Stomach (tissue), 9 donors: ENCODE results near the gene METRNL. TPM values are rescaled to one million over a fixed set of nuclear protein-coding genes. Genes with fewer than 3 reads are reported as not detected.
"Not testable (repeated sequence)": the region's sequence is repeated elsewhere in the genome, so short reads cannot be mapped to it uniquely, and the experiment has no call there.

Source experiments
- DNase-seq, 2 donors: peaks; one replicate each; pipeline versions ENCODE4 v3.0.0 to v3.0.0-alpha.2; 2013 to 2019
- H3K27ac ChIP-seq, 5 donors: fragments of 200-600 bp in 4 of 5; sonication (generic) in 4 of 5; one replicate each; pipeline ENCODE4 v1.5.1; 2013 to 2019; ENCODE audit warnings: mild to moderate bottlenecking in 1 of 5, moderate library complexity in 1 of 5
- H3K27me3 ChIP-seq, 3 donors: fragments of 200-600 bp; sonication (generic); one replicate each; pipeline ENCODE4 v1.5.1; 2017 to 2019; ENCODE audit warnings: mixed run types in 1 of 3
- H3K36me3 ChIP-seq, 4 donors: fragments of 200-600 bp; sonication (generic); 1 replicate in 3 of 4; 2 replicates in 1 of 4; pipeline ENCODE4 v1.5.1; 2016 to 2019
- H3K4me1 ChIP-seq, 4 donors: fragments of 200-600 bp; sonication (generic); one replicate each; pipeline ENCODE4 v1.5.1; 2016 to 2019
- H3K4me3 ChIP-seq, 4 donors: fragments of 200-600 bp; sonication (generic) in 3 of 4; one replicate each; pipeline ENCODE4 v1.5.1; 2016 to 2019; ENCODE audit warnings: mild to moderate bottlenecking in 1 of 4
- H3K9me3 ChIP-seq, 4 donors: fragments of 200-600 bp; sonication (generic); one replicate each; pipeline ENCODE4 v1.5.1; 2016 to 2019
- CTCF ChIP-seq, 7 experiments: fragments of 450-650 bp in 4 of 7; fragments of 200-600 bp in 3 of 7; sonication (generic) in 3 of 7; IDR thresholded peaks; one replicate each; pipeline ENCODE4 v1.5.1; 2016 to 2019; ENCODE audit warnings: antibody characterized with exemption in 7 of 7, control low read depth in 2 of 7, mild to moderate bottlenecking in 1 of 7
- EP300 ChIP-seq: sonication (generic); formaldehyde crosslinking; IDR thresholded peaks from one replicate; pipeline ENCODE4 v1.6.1; 2017; ENCODE audit warnings: antibody characterized with exemption
- POLR2A ChIP-seq, 4 donors: fragments of 450-650 bp; IDR thresholded peaks; one replicate each; pipeline ENCODE4 v1.6.1; 2016; ENCODE audit warnings: antibody characterized with exemption in 4 of 4, control low read depth in 2 of 4, mild to moderate bottlenecking in 1 of 4, moderate library complexity in 1 of 4
- POLR2AphosphoS5 ChIP-seq, 3 donors: sonication (generic); formaldehyde crosslinking; IDR thresholded peaks; one replicate each; pipeline ENCODE4 v1.6.1; 2016; ENCODE audit warnings: antibody characterized with exemption in 3 of 3
- WGBS, 5 donors: extraction: QIAGEN DNeasy Blood & Tissue Kit in 3 of 5; methylation state at CpG; one replicate each; pipeline versions ENCODE4 v1.1.5 to v1.1.7; 2013 to 2018; 5-methylcytosine and 5-hydroxymethylcytosine counted together
- intact Hi-C: fragments of 100-400 bp; cut with DNase I; formaldehyde crosslinking; loops from one replicate; pipeline ENCODE4 v1.15.1; 2023; ENCODE audit warnings: low total_unique reads
- polyA plus RNA-seq, 3 donors: library from polyadenylated mRNA; stranded (reverse); fragments of 200-250 nt; gene quantifications; one replicate each; pipeline ENCODE4 v1.2.3, GENCODE V29; 2013
- total RNA-seq, 5 donors: library from RNA; depleted of rRNA; stranded (reverse); fragments of >200 nt; gene quantifications; one replicate each; pipeline versions ENCODE4 v1.1.0 to v1.2.3, GENCODE V29; 2014 to 2016
- donor health status: healthy with polysubstance abuse.
- donor health status: Bipolar disorder and iron deficiency.
- donor health status: healthy.

METRNL gene
- total and polyA plus RNA-seq, 8 donors = 25.7 to 452 (median 42.5) TPM

GRCh38 chr17:83119987-83120864, 40.8 kb downstream of the METRNL start:
- Histone ChIP-seq H3K4me3 (peak overlapping the region in 1 of 4 donors; percentile 16), H3K36me3 (no peaks in the 10 kb centered on the region), H3K27ac (no peak overlapping the region), H3K9me3 (no peaks in the 10 kb centered on the region), H3K27me3 (peaks cover 0 to 57% (median 0%) of the 10 kb centered on the region in 3 donors), H3K4me1 (peaks cover 0 to 12% (median 2%) of the 10 kb centered on the region in 4 donors)
- intact Hi-C loops = no loop called here
- DNase-seq = peak in 1 of 2 donors; percentile 44
- WGBS, 5 donors = 54 to 65% (median 64%) methylated on average over 21 to 25 of the region's 25 CpGs
- TF ChIP-seq POLR2AphosphoS5 (IDR thresholded peaks at IDR 0.05) (no peak), POLR2A (IDR thresholded peaks at IDR 0.05) (no peak), EP300 (no peak), CTCF (IDR thresholded peaks at IDR 0.05) (no peak)

- H3K27ac ChIP-seq, DNase-seq, H3K36me3 ChIP-seq, H3K4me3 ChIP-seq, H3K9me3 ChIP-seq, intact Hi-C loops: not testable (repeated sequence)
- Histone ChIP-seq H3K27me3 (peaks cover 0 to 56% (median 0%) of the 10 kb centered on the region in 3 donors), H3K4me1 (peaks cover 0 to 12% (median 6%) of the 10 kb centered on the region in 4 donors)
- WGBS, 5 donors = 68 to 80% (median 74%) methylated on average over 11 to 12 of the region's 12 CpGs
These were observed 42.1 kb downstream of the METRNL start for GRCh38 chr17:83121473-83121872.

GRCh38 chr17:83121921-83122820, 42.8 kb downstream of the METRNL start:
- intact Hi-C loops = no loop called here
- TF ChIP-seq CTCF (IDR thresholded peaks at IDR 0.05) (no peak), POLR2AphosphoS5 (IDR thresholded peaks at IDR 0.05) (no peak), EP300 (no peak), POLR2A (IDR thresholded peaks at IDR 0.05) (no peak)
- Histone ChIP-seq H3K4me3 (no peak overlapping the region), H3K36me3 (no peaks in the 10 kb centered on the region), H3K4me1 (peaks cover 0 to 12% (median 6%) of the 10 kb centered on the region in 4 donors), H3K27me3 (peaks cover 0 to 56% (median 0%) of the 10 kb centered on the region in 3 donors), H3K9me3 (no peaks in the 10 kb centered on the region), H3K27ac (no peak overlapping the region)
- no peak for DNase-seq
- WGBS, 5 donors = 77 to 87% (median 82%) methylated on average over 26 of the region's 26 CpGs

GRCh38 chr17:83122834-83123233, 43.4 kb downstream of the METRNL start:
- H3K9me3 ChIP-seq = no peaks in the 10 kb centered on the region
- H3K27me3 ChIP-seq = peaks cover 0 to 56% (median 0%) of the 10 kb centered on the region in 3 donors
- H3K36me3 ChIP-seq = no peaks in the 10 kb centered on the region
- no peak overlapping the region for H3K27ac ChIP-seq
- no peak for DNase-seq
- no peak for TF ChIP-seq POLR2AphosphoS5 (IDR thresholded peaks at IDR 0.05)
- no peak for TF ChIP-seq EP300
- no peak for TF ChIP-seq CTCF (IDR thresholded peaks at IDR 0.05)
- TF ChIP-seq POLR2A (IDR thresholded peaks at IDR 0.05) = no peak
- peaks cover 0 to 12% (median 6%) of the 10 kb centered on the region in 4 donors for H3K4me1 ChIP-seq
- WGBS, 5 donors = 81 to 90% (median 87%) methylated on average over 14 to 16 of the region's 16 CpGs
- no peak overlapping the region for H3K4me3 ChIP-seq
- intact Hi-C loops = no loop called here
